Gastrocnemius medialis (tissue), 4 donors: ENCODE measurements around the gene G6PC2. TPM values are rescaled to one million over a fixed set of nuclear protein-coding genes. Genes with fewer than 3 reads are reported as not detected.

ENCODE experiments used
- ATAC-seq, 2 donors: fragments of 150-250 bp; one replicate each; pipeline ENCODE4 v1.9.1; 2016
- DNase-seq, 2 donors: peaks; one replicate each; pipeline ENCODE4 v3.0.0-alpha.2; 2019
- H3K27ac ChIP-seq, 4 donors: fragments of 200-600 bp; sonication (generic); 1 replicate in 1 of 4; 2 replicates in 3 of 4; pipeline ENCODE4 v1.5.1; 2016 to 2018; ENCODE audit warnings: mild to moderate bottlenecking in 2 of 4, moderate library complexity in 1 of 4
- H3K27me3 ChIP-seq, 3 donors: fragments of 200-600 bp; sonication (generic) in 2 of 3; 1 replicate in 1 of 3; 2 replicates in 2 of 3; pipeline versions ENCODE4 v1.5.1 to v1.6.0; 2016 to 2019; ENCODE audit warnings: mild to moderate bottlenecking in 1 of 3, moderate library complexity in 1 of 3
- H3K36me3 ChIP-seq, 2 donors: fragments of 200-600 bp; sonication (generic) in 1 of 2; one replicate each; pipeline ENCODE4 v1.5.1; 2017 to 2018
- H3K4me1 ChIP-seq, 2 donors: fragments of 200-600 bp; sonication (generic) in 1 of 2; one replicate each; pipeline ENCODE4 v1.5.1; 2016 to 2017; ENCODE audit warnings: mild to moderate bottlenecking in 2 of 2
- H3K4me3 ChIP-seq, 4 donors: fragments of 200-600 bp; sonication (generic) in 3 of 4; 1 replicate in 1 of 4; 2 replicates in 3 of 4; pipeline ENCODE4 v1.5.1; 2016 to 2019; ENCODE audit warnings: mild to moderate bottlenecking in 2 of 4
- H3K9me3 ChIP-seq, 3 donors: fragments of 200-600 bp; sonication (generic) in 2 of 3; 1 replicate in 1 of 3; 2 replicates in 2 of 3; pipeline ENCODE4 v1.5.1; 2016 to 2019
- CTCF ChIP-seq, 5 experiments: fragments of 450-650 bp in 3 of 5; fragments of 200-600 bp in 2 of 5; sonication (generic) in 2 of 5; IDR thresholded peaks in 4 of 5; conservative IDR thresholded peaks in 1 of 5; 1 replicate in 4 of 5; 2 replicates in 1 of 5; pipeline ENCODE4 v1.5.1; 2016 to 2019; ENCODE audit warnings: antibody characterized with exemption in 5 of 5, mild to moderate bottlenecking in 3 of 5, moderate library complexity in 3 of 5
- POLR2A ChIP-seq, 2 donors: fragments of 450-650 bp; IDR thresholded peaks; one replicate each; pipeline ENCODE4 v1.6.1; 2017; ENCODE audit warnings: antibody characterized with exemption in 2 of 2, mild to moderate bottlenecking in 2 of 2, moderate library complexity in 2 of 2
- in situ Hi-C, 4 donors: fragments of 200-750 bp; cut with MboI; loops; one replicate each; pipeline versions ENCODE4 v1.15.0 to v1.8.0; 2017; ENCODE audit warnings: low sequenced_read_pairs in 4 of 4
- intact Hi-C: fragments of 100-400 bp; cut with DNase I; formaldehyde crosslinking; loops from one replicate; pipeline ENCODE4 v1.15.1; 2023; ENCODE audit warnings: low total_unique reads
- total RNA-seq, 4 donors: library from RNA; depleted of rRNA; stranded (reverse); fragments of >200 nt; gene quantifications; one replicate each; pipeline versions ENCODE4 v1.1.0 to v1.2.3, GENCODE V29; 2016

G6PC2 gene
- total RNA-seq, 4 donors from 2014 or later = not detected

GRCh38 chr2:168897449-168897848, 3.6 kb upstream of the G6PC2 start:
- H3K4me1 ChIP-seq = no peaks in the 10 kb centered on the region
- no peak for TF ChIP-seq POLR2A (IDR thresholded peaks at IDR 0.05)
- no peak for TF ChIP-seq CTCF (IDR thresholded peaks at IDR 0.05 in 4 of 5, conservative IDR thresholded peaks at IDR 0.05 in 1 of 5)
- H3K27me3 ChIP-seq = no peaks in the 10 kb centered on the region
- in situ Hi-C loops = no loop called here
- H3K36me3 ChIP-seq = no peaks in the 10 kb centered on the region
- H3K9me3 ChIP-seq = no peaks in the 10 kb centered on the region
- no peak overlapping the region for H3K27ac ChIP-seq
- no peak overlapping the region for H3K4me3 ChIP-seq
- no peak for ATAC-seq
- intact Hi-C loops = no loop called here
- no peak for DNase-seq

GRCh38 chr2:168903888-168904287, 2.8 kb downstream of the G6PC2 start:
- Histone ChIP-seq H3K9me3 (no peaks in the 10 kb centered on the region), H3K27ac (no peak overlapping the region), H3K36me3 (no peaks in the 10 kb centered on the region), H3K4me1 (no peaks in the 10 kb centered on the region), H3K4me3 (no peak overlapping the region), H3K27me3 (no peaks in the 10 kb centered on the region)
- ATAC-seq (no peak), DNase-seq (no peak)
- in situ Hi-C loops = no loop called here
- intact Hi-C loops = no loop called here
- TF ChIP-seq CTCF (IDR thresholded peaks at IDR 0.05 in 4 of 5, conservative IDR thresholded peaks at IDR 0.05 in 1 of 5) (no peak), POLR2A (IDR thresholded peaks at IDR 0.05) (no peak)

GRCh38 chr2:168904358-168904757, 3.3 kb downstream of the G6PC2 start:
- no peaks in the 10 kb centered on the region for H3K4me1 ChIP-seq
- H3K36me3 ChIP-seq = no peaks in the 10 kb centered on the region
- in situ Hi-C loops (no loop called here), intact Hi-C loops (no loop called here)
- H3K9me3 ChIP-seq = no peaks in the 10 kb centered on the region
- no peaks in the 10 kb centered on the region for H3K27me3 ChIP-seq
- no peak overlapping the region for H3K27ac ChIP-seq
- ATAC-seq (no peak), DNase-seq (no peak)
- TF ChIP-seq CTCF (IDR thresholded peaks at IDR 0.05 in 4 of 5, conservative IDR thresholded peaks at IDR 0.05 in 1 of 5) = no peak
- TF ChIP-seq POLR2A (IDR thresholded peaks at IDR 0.05) = no peak
- no peak overlapping the region for H3K4me3 ChIP-seq

GRCh38 chr2:168907940-168908662, 7.0 kb downstream of the G6PC2 start:
- TF ChIP-seq POLR2A (IDR thresholded peaks at IDR 0.05) = no peak
- no peak for TF ChIP-seq CTCF (IDR thresholded peaks at IDR 0.05 in 4 of 5, conservative IDR thresholded peaks at IDR 0.05 in 1 of 5)
- H3K4me1 ChIP-seq = peaks cover 0 to 7% of the 10 kb centered on the region in 2 donors
- ATAC-seq (no peak), DNase-seq (no peak)
- no peak overlapping the region for H3K4me3 ChIP-seq
- intact Hi-C loops = no loop called here
- in situ Hi-C loops = no loop called here
- H3K36me3 ChIP-seq = no peaks in the 10 kb centered on the region
- H3K27ac ChIP-seq = no peak overlapping the region
- no peaks in the 10 kb centered on the region for H3K27me3 ChIP-seq
- H3K9me3 ChIP-seq = no peaks in the 10 kb centered on the region
